HG02981 (cell line): ENCODE data around the gene TP73.
A peak's percentile ranks its signal among the peaks of the same experiment; 100 is the strongest.

Source experiments
- ATAC-seq: cut with Tn5 transposase; IDR thresholded peaks from one replicate; pipeline ENCODE4 v1.9.1; 2021; ENCODE audit warnings: mild to moderate bottlenecking, moderate library complexity; ENCODE audit not compliant: unreplicated experiment

Gene TP73

GRCh38 chr1:3670823-3671265 lies 18.5 kb downstream of the TP73 start:
- no peak for ATAC-seq

DNA sequence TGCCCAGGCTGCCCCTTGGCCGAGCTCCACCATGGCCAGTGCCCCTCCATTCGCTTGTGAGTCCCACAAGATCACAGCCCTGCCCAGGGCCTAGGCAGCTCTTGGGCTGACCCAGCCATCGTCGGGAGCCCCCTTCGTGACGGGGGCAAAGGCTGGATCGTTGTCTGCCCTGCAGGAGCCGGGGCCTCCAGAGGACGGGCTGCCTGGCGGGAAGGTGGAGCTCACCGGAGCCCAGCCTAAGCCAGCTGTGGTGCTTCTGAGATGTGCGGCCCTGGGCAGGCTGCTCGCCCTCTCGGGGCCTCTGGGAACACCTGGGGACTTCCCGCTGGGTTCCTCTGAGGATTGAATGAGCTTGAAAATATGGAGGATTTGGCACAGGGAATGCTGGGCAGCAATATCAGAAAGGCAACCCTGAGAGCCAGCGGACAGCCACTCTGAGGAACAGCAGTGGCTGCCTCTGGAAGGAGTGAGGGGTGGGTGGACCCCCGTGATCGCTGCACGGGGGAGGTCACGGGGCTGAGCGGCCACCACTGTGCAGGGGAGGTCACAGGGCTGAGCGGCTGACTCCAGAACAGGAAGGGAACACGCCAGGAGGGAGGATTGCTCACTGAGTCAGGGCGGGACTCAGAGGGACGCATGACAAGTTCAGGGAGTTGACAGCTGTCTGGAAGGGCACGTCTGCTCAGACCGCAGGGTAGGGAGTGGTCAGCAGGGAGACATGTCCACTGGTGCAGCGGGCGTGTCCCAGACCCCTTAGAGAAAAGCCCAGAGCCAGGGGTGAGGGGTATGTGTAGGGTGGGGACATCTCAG lies 19.3 kb downstream of the TP73 start:
- no peak for ATAC-seq

DNA sequence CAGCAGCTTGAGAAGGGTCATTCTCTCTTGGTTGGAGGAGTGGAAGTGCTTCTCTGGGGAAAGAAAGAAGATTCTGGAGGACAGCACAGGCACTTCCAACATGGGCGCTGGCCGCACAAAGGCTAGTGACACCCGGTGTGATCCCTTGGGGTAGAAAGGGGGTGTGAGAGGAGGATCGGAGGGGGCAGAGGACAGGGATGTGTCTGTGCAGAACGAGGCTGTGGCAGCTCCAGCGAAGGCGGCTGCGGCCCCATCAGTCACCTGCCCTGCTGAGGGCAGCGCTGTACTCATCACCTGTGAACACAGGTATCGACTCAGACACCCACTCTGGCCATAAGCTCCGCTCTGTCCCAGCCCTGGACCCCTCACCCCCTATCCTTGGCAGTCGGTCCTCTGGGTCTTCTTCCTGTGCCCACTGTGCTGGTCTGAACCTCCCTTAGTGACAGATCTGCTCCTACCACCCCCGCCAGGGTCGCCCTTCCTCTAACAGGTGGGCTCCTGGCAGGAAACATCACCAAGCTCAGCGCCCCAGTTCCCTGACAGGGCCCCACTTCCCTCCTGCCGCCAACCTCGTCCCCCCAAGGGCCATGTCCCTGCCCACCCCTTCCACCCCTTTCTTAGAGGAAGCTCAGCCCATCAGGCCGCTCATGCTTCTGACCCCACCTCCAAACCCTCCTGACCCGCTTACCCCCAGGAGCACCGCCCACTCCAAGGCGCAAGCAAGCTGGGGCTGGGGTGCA lies 20.1 kb downstream of the TP73 start:
- no peak for ATAC-seq

GRCh38 chr1:3672971-3673361 lies 20.6 kb downstream of the TP73 start:
- ATAC-seq: no peak

DNA sequence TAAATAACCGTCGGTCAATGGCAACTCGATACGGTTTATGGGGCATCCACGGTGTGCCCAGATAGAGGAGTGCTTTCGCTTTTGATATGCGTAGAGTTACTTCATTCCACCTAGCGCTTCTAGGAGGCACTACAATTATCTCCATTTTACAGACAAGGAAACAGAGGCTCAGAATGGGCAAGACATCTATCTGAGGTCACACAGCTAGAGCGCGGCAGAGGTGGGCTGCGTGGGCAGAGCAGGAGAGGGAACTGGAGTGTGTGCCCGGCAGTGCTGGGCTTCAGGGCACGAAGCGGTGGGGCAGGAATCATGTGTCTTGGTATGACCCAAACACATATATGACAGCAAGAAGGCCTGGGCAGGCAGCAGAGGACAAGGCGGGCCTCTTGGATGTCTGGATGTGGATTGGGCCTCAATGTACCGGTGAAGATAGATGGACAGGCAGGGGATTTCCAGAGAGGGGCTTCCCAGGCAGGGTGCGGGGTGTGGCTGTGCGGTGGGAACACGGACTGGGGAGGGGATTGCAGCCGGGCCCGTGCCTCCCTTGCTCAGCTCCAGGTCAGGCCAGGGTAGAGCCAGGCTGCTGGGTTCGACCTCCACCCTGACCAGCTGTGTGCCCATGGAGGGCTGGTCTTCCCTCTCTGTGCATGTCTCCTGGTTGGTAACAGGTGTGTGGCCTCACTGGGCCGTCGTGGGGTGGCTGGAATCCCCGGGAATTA lies 21.2 kb downstream of the TP73 start:
- no peak for ATAC-seq

GRCh38 chr1:3674100-3675094 lies 22.1 kb downstream of the TP73 start:
- ATAC-seq: no peak

- no peak for ATAC-seq
Observed at GRCh38 chr1:3675436-3675835, 23.1 kb downstream of the TP73 start.

DNA sequence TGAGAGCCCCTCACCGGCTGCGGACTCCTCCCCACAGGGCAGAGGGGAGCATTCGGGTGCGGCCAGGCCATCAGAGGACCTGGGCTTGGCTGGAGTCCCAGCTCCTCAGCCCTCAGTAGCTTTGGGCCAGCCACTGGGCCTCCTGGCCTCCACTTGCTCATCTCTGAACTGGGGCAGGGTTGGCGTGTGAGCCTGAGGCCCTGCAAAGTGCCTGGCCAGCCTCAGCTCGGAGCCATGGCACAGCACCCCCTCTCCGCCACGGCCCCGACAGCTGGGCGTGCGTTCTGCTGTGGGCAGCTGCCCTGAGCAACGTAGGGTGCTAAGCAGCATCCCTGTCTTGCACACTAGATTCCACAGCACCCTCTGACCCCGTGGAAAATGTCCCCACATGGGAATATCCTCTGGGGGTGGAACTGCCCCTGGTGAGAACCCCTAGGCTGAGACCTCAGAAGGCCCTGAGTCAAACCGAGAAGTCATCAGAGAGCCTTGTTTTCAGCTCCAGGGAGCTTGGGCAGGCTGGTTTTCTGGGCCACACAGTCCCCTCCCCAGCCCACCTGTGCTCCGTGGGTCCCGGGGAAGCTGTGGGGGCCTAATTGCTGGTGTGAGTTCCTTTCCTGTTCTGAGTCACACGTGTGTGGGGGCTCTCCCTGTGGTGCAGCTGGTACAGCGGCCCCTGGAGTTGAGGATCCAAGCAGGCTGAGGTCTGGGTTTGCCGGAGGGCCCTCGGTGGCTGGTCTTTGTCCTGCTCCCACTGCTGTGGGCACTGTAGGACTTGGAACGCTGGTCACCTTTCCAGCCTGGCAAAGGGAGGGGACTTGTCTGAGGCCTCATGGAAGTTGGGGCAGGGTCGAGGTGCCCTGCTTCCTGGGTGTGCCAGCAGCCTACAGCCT lies 24.5 kb downstream of the TP73 start:
- ATAC-seq: peak; percentile 61

DNA sequence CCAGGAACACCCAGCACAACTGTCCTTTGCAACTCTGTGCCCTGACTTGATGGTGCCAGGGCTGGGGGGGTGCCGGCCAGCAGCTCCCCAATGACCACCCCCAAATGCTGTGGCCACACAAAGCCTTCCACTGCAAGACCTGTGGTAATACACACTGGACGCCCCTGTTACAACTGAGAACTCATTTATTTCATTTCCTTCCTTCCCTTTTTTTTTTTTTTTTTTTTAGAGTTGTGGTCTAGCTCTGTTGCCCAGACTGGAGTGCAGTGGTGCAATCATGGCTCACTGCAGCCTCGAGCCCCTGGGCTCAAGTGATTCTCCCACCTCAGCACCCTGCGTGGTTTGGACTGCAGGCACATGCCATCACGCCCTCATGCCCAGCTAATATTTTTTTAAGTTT lies 25.2 kb downstream of the TP73 start:
- ATAC-seq: peak; percentile 2

DNA sequence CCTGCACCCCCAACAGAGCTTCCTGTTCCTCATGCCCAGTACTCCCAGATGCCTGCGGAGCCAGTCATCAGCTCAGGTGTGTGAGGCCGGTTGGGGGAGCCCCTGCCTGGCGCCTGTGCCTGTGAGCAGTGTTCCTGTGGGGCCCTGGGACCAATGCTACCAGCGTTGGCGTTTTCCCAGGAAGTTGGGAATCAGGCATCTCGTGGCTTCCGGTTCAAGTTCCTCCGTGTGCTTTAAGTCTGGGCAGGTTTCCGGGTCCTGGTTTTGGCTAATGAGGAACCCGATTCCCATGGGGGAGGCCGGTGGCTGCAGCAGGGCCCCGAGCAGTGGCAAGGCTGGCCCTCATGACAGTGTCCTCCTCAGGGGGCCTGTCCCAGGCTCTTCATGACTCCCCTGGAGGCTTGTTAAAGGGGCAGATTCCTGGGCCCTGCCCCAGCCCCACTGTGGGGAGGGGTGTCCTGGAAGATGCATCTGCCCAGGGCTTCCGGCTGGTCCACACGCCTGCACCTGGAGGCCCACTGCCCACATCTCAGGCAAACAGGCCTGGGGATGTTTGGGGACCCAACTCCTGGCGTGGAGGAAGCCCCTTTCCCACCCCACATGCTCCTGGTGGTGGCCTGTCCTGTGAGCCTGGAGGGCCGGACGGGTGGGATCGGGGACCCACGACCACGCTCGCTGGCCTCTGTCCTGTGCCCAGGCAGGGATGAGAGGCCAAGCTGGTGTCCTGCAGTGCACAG lies 26.2 kb downstream of the TP73 start:
- ATAC-seq: no peak

GRCh38 chr1:3679098-3679555 lies 26.8 kb downstream of the TP73 start:
- ATAC-seq: no peak

- no peak for ATAC-seq
Observed at GRCh38 chr1:3679799-3680453, 27.6 kb downstream of the TP73 start.

- ATAC-seq: no peak
Observed at GRCh38 chr1:3680488-3681230, 28.3 kb downstream of the TP73 start.

- no peak for ATAC-seq
Observed at GRCh38 chr1:3681231-3681897, 29.0 kb downstream of the TP73 start.

DNA sequence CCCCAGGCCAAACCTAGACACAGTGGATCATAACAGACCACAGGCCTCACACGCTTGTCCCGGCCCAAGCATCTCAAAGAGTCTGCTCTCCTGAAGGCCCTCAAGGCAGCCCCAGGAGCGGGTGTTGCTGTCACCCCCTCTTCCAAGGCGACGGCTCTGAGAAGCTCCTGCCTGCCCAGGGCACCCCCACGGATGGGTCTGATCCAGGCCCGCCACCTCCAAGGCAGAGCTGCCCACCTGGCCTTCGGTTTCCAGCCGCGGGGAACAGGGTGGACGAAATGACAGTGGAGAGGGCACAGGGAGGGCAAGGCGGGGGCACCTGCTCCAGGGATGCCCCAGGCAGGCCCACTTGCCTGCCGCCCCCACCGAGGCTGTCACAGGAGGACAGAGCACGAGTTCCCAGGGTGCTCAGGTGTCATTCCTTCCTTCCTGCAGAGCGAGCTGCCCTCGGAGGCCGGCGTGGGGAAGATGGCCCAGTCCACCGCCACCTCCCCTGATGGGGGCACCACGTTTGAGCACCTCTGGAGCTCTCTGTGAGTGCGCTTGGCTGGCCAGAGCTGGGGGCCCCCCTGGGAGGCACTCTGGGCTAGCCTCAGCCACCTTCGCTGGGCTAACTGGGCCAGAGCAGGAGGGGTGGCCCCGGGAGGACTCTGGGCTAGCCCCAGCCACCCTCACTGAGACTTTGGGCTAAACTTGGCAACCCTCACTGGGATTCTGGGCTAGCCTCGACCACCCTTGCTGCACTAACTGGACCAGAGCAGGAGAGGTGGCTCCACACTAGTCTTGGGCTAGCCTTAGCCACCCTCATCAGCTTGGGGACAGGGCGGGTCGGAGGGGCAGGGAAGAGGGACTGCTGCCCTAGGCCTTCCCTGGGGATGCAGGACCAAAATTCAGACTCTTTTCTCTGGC lies 29.8 kb downstream of the TP73 start:
- no peak for ATAC-seq

- no peak for ATAC-seq
Observed at GRCh38 chr1:3683197-3683596, 30.9 kb downstream of the TP73 start.
